Activated CD4-positive, CD25-positive, alpha-beta regulatory T cell treated with anti-CD3 and anti-CD28 coated beads, Interleukin-2, amount 50 U/mL, for 24 hours (primary cell): ENCODE data around the gene LRPAP1.

Source experiments
- ATAC-seq, 2 donors: fragments of 150-1000 bp; cut with Tn5 transposase; one replicate each; pipeline ENCODE4 v1.10.0; 2021; ENCODE audit warnings: mild to moderate bottlenecking in 1 of 2, moderate library complexity in 1 of 2

LRPAP1 gene

GRCh38 chr4:3530663-3531254 is 1.5 kb downstream of the LRPAP1 start:
- ATAC-seq: no peak

- ATAC-seq: no peak
Observed at GRCh38 chr4:3530051-3530450, 2.2 kb downstream of the LRPAP1 start.

- no peak for ATAC-seq
Observed at GRCh38 chr4:3529363-3529762, 2.9 kb downstream of the LRPAP1 start.

GRCh38 chr4:3527914-3528876 is 4.0 kb downstream of the LRPAP1 start:
- ATAC-seq: no peak

GRCh38 chr4:3527101-3527913 is 4.9 kb downstream of the LRPAP1 start:
- no peak for ATAC-seq

GRCh38 chr4:3526456-3526855 is 5.8 kb downstream of the LRPAP1 start:
- no peak for ATAC-seq

GRCh38 chr4:3525532-3526430 is 6.4 kb downstream of the LRPAP1 start:
- ATAC-seq: no peak

GRCh38 chr4:3524920-3525319 is 7.3 kb downstream of the LRPAP1 start:
- ATAC-seq: no peak

- ATAC-seq: no peak
Observed at GRCh38 chr4:3524349-3524748, 7.9 kb downstream of the LRPAP1 start.

GRCh38 chr4:3523628-3524221 is 8.5 kb downstream of the LRPAP1 start:
- ATAC-seq: no peak

GRCh38 chr4:3523146-3523627 is 9.0 kb downstream of the LRPAP1 start:
- no peak for ATAC-seq

- ATAC-seq: no peak
Observed at GRCh38 chr4:3522651-3523050, 9.6 kb downstream of the LRPAP1 start.

GRCh38 chr4:3522326-3522640 is 9.9 kb downstream of the LRPAP1 start:
- no peak for ATAC-seq

- ATAC-seq: no peak
Observed at GRCh38 chr4:3521621-3522325, 10.4 kb downstream of the LRPAP1 start.

- ATAC-seq: no peak
Observed at GRCh38 chr4:3520796-3521600, 11.2 kb downstream of the LRPAP1 start.

GRCh38 chr4:3520276-3520675 is 11.9 kb downstream of the LRPAP1 start:
- ATAC-seq: no peak

GRCh38 chr4:3519468-3520264 is 12.6 kb downstream of the LRPAP1 start:
- ATAC-seq: no peak

- ATAC-seq: no peak
Observed at GRCh38 chr4:3518941-3519340, 13.3 kb downstream of the LRPAP1 start.

- no peak for ATAC-seq
Observed at GRCh38 chr4:3518511-3518880, 13.7 kb downstream of the LRPAP1 start.
